Measurements from ENCODE around the gene OR51G1. TPM values are rescaled to one million over a fixed set of nuclear protein-coding genes. Genes with fewer than 3 reads are reported as not detected.

Gene OR51G1
- polyA plus RNA-seq, 5 donors: not detected

Other genes starting within 250 kb of the OR51G1 start
- under 1 TPM; 0.09 to 0.28 (median 0.14) TPM for gene OR51E2, start 226.5 kb downstream of the OR51G1 start, polyA plus RNA-seq (ENCODE audit: insufficient read depth in 1 of 5, insufficient read length in 5 of 5, low replicate concordance in 1 of 5)
- gene MMP26, start 219.6 kb downstream of the OR51G1 start, polyA plus RNA-seq (ENCODE audit: insufficient read depth in 1 of 5, insufficient read length in 5 of 5, low replicate concordance in 1 of 5): under 1 TPM in 1 of 5 donors, not detected in 4; 0.18 TPM
- gene OR51F1, start 154.4 kb downstream of the OR51G1 start, polyA plus RNA-seq (ENCODE audit: insufficient read depth in 1 of 5, insufficient read length in 5 of 5, low replicate concordance in 1 of 5): not detected
- not detected for gene OR52R1, start 120.0 kb downstream of the OR51G1 start, polyA plus RNA-seq (ENCODE audit: insufficient read depth in 1 of 5, insufficient read length in 5 of 5, low replicate concordance in 1 of 5)
- gene OR51F2, start 103.0 kb downstream of the OR51G1 start, polyA plus RNA-seq (ENCODE audit: insufficient read depth in 1 of 5, insufficient read length in 5 of 5, low replicate concordance in 1 of 5): not detected
- gene OR51S1, start 75.1 kb downstream of the OR51G1 start, polyA plus RNA-seq (ENCODE audit: insufficient read depth in 1 of 5, insufficient read length in 5 of 5, low replicate concordance in 1 of 5): not detected
- not detected for gene OR51T1, start 42.4 kb downstream of the OR51G1 start, polyA plus RNA-seq (ENCODE audit: insufficient read depth in 1 of 5, insufficient read length in 5 of 5, low replicate concordance in 1 of 5)
- not detected for gene OR51A7, start 20.6 kb downstream of the OR51G1 start, polyA plus RNA-seq (ENCODE audit: insufficient read depth in 1 of 5, insufficient read length in 5 of 5, low replicate concordance in 1 of 5)
- not detected for gene OR51G2, start 5.0 kb downstream of the OR51G1 start, polyA plus RNA-seq (ENCODE audit: insufficient read depth in 1 of 5, insufficient read length in 5 of 5, low replicate concordance in 1 of 5)
- gene OR51A4, start 23.3 kb upstream of the OR51G1 start, polyA plus RNA-seq (ENCODE audit: insufficient read depth in 1 of 5, insufficient read length in 5 of 5, low replicate concordance in 1 of 5): not detected
- gene OR51A2, start 31.4 kb upstream of the OR51G1 start, polyA plus RNA-seq (ENCODE audit: insufficient read depth in 1 of 5, insufficient read length in 5 of 5, low replicate concordance in 1 of 5): not detected
- under 1 TPM; 0.01 to 0.04 (median 0.04) TPM for gene OR51L1, start 70.5 kb upstream of the OR51G1 start, polyA plus RNA-seq (ENCODE audit: insufficient read depth in 1 of 5, insufficient read length in 5 of 5, low replicate concordance in 1 of 5)
- gene OR52J3, start 122.2 kb upstream of the OR51G1 start, polyA plus RNA-seq (ENCODE audit: insufficient read depth in 1 of 5, insufficient read length in 5 of 5, low replicate concordance in 1 of 5): not detected
- gene OR52E2, start 135.3 kb upstream of the OR51G1 start, polyA plus RNA-seq (ENCODE audit: insufficient read depth in 1 of 5, insufficient read length in 5 of 5, low replicate concordance in 1 of 5): not detected
- gene OR52E1, start 145.2 kb upstream of the OR51G1 start, polyA plus RNA-seq (ENCODE audit: insufficient read depth in 1 of 5, insufficient read length in 5 of 5, low replicate concordance in 1 of 5): not detected
- gene OR52A5, start 214.0 kb upstream of the OR51G1 start, polyA plus RNA-seq (ENCODE audit: insufficient read depth in 1 of 5, insufficient read length in 5 of 5, low replicate concordance in 1 of 5): not detected
- under 1 TPM in 4 of 5 donors, not detected in 1; 0.01 to 0.04 (median 0.03) TPM for gene OR52A1, start 230.4 kb upstream of the OR51G1 start, polyA plus RNA-seq (ENCODE audit: insufficient read depth in 1 of 5, insufficient read length in 5 of 5, low replicate concordance in 1 of 5)

Data from right lung (tissue), 5 donors.